HCT116 (cell line): Measurements from ENCODE around the gene IRF4. TPM values are rescaled to one million over a fixed set of nuclear protein-coding genes. Genes with fewer than 3 reads are reported as not detected.

Experiments
- ATAC-seq: fragments of 200-7000 bp; cut with Tn5 transposase; 2 replicates; pipeline ENCODE4 v1.9.1; 2020; ENCODE audit warnings: mild to moderate bottlenecking, moderate library complexity
- BruUV-seq: library from RNA; stranded (reverse); fragments of 400-500 nt; replicated peaks from 2 replicates; lab custom pipeline; 2021; lab: Mats Ljungman, UMichigan
- CTCF ChIA-PET: fragments of 300-600 bp; sonication (Branson Sonifier 250); formaldehyde crosslinking; loops from one replicate; lab custom pipeline; 2021; ENCODE audit warnings: antibody characterized with exemption; lab: Charles Lee
- POLR2A ChIA-PET: fragments of 300-600, 350-600 bp; sonication (Branson Sonifier 250); formaldehyde crosslinking; loops from one replicate; lab custom pipeline; 2021; ENCODE audit warnings: antibody characterized with exemption; lab: Charles Lee
- RAD21 ChIA-PET, 2 experiments: fragments of 300-600 bp; sonication (Branson Sonifier 250); formaldehyde crosslinking; loops; one replicate each; lab custom pipeline; 2023; ENCODE audit warnings: low total read pairs in 2 of 2; ENCODE audit not compliant: uncharacterized antibody in 2 of 2, unreplicated experiment in 2 of 2, low non-redundant PET in 1 of 2; lab: Charles Lee
- DNase-seq: peaks from one replicate; pipeline ENCODE4 v3.0.0-alpha.2; 2010; ENCODE audit warnings: low read depth, low spot score
- H2AFZ ChIP-seq: fragments of 200-600 bp; shearing (Covaris generic), sonication (generic); 2 replicates; pipeline ENCODE4 v1.6.1; 2017; ENCODE audit warnings: low read depth, mixed run types, mixed read lengths, antibody characterized with exemption, low read length; ENCODE audit not compliant: poor library complexity, severe bottlenecking
- H3K27ac ChIP-seq: 2 replicates; pipeline ENCODE4 v1.5.1; 2012; ENCODE audit warnings: low read depth, low read length
- H3K27me3 ChIP-seq: fragments of 200-600 bp; sonication (generic); 2 replicates; pipeline ENCODE4 v1.6.1; 2016; ENCODE audit warnings: mixed run types, low read length, mixed read lengths; ENCODE audit not compliant: insufficient read depth
- H3K36me3 ChIP-seq, 2 experiments: fragments of 200-500 bp in 1 of 2; fragments of 200-600 bp in 1 of 2; sonication (Bioruptor generic) in 1 of 2; sonication (generic) in 1 of 2; 2 replicates each; pipeline versions ENCODE4 v1.5.1 to v1.6.1; 2014 to 2016; ENCODE audit warnings: low read length in 2 of 2, inconsistent platforms in 1 of 2, mixed read lengths in 1 of 2, mixed run types in 1 of 2; ENCODE audit not compliant: insufficient read depth in 2 of 2, control insufficient read depth in 1 of 2
- H3K4me1 ChIP-seq, 2 experiments: fragments of 200-600 bp in 1 of 2; sonication (generic) in 1 of 2; 2 replicates each; pipeline versions ENCODE4 v1.5.1 to v1.6.1; 2012 to 2017; ENCODE audit warnings: low read length in 2 of 2, inconsistent platforms in 1 of 2, mild to moderate bottlenecking in 1 of 2, mixed read lengths in 1 of 2, mixed run types in 1 of 2, moderate library complexity in 1 of 2; ENCODE audit not compliant: insufficient read depth in 2 of 2, control insufficient read depth in 1 of 2
- H3K4me2 ChIP-seq: fragments of 200-600 bp; sonication (generic); 2 replicates; pipeline ENCODE4 v1.6.1; 2017; ENCODE audit warnings: mixed run types, low read length, mixed read lengths
- H3K4me3 ChIP-seq, 2 experiments: fragments of 200-600 bp in 1 of 2; sonication (generic) in 1 of 2; replicated peaks in 1 of 2; 2 replicates each; pipeline ENCODE4 v1.5.1; 2011 to 2016; ENCODE audit warnings: low read length in 2 of 2, control low read depth in 1 of 2, low read depth in 1 of 2, mild to moderate bottlenecking in 1 of 2, mixed read lengths in 1 of 2, mixed run types in 1 of 2
- H3K79me2 ChIP-seq: fragments of 200-600 bp; sonication (generic); 2 replicates; pipeline ENCODE4 v1.6.1; 2017; ENCODE audit warnings: mild to moderate bottlenecking, mixed run types, low read length, moderate library complexity, mixed read lengths; ENCODE audit not compliant: insufficient read depth
- H3K9ac ChIP-seq: fragments of 200-600 bp; sonication (generic); 2 replicates; pipeline ENCODE4 v1.6.1; 2016; ENCODE audit warnings: low read length, mixed read lengths
- H3K9me2 ChIP-seq: fragments of 200-600 bp; sonication (generic), shearing (Covaris generic); 2 replicates; pipeline ENCODE4 v1.6.1; 2017; ENCODE audit warnings: mixed run types, mild to moderate bottlenecking, moderate library complexity; ENCODE audit not compliant: insufficient read depth
- H3K9me3 ChIP-seq, 2 experiments: fragments of 200-500 bp in 1 of 2; fragments of 200-600 bp in 1 of 2; sonication (Bioruptor generic) in 1 of 2; sonication (generic) in 1 of 2; 2 replicates each; pipeline ENCODE4 v1.6.1; 2014 to 2017; ENCODE audit warnings: low read length in 2 of 2, mixed read lengths in 2 of 2, inconsistent platforms in 1 of 2, low read depth in 1 of 2, mild to moderate bottlenecking in 1 of 2, mixed run types in 1 of 2, moderate library complexity in 1 of 2; ENCODE audit not compliant: control insufficient read depth in 1 of 2, insufficient read depth in 1 of 2
- H4K20me1 ChIP-seq: fragments of 200-600 bp; sonication (generic), shearing (Covaris generic); 2 replicates; pipeline ENCODE4 v1.6.1; 2017; ENCODE audit warnings: mixed run types, mild to moderate bottlenecking, moderate library complexity; ENCODE audit not compliant: insufficient read depth
- CEBPB ChIP-seq: IDR thresholded peaks from 2 replicates; pipeline ENCODE4 v1.6.1; 2012; ENCODE audit warnings: low read depth
- ELF1 ChIP-seq: IDR thresholded peaks from 2 replicates; pipeline ENCODE4 v1.6.1; 2012; ENCODE audit warnings: low read depth, borderline replicate concordance
- EZH2 ChIP-seq: fragments of 200-600 bp; sonication (generic); IDR thresholded peaks from 2 replicates; pipeline ENCODE4 v1.6.1; 2017; ENCODE audit warnings: antibody characterized with exemption, mixed run types
- EZH2phosphoT487 ChIP-seq: fragments of 200-600 bp; IDR thresholded peaks from 2 replicates; pipeline ENCODE4 v1.6.1; 2018; ENCODE audit warnings: antibody characterized with exemption, borderline replicate concordance
- MAX ChIP-seq: IDR thresholded peaks from 2 replicates; pipeline ENCODE4 v1.6.1; 2012
- POLR2AphosphoS5 ChIP-seq: IDR thresholded peaks from 2 replicates; pipeline ENCODE4 v1.6.1; 2011; ENCODE audit warnings: mild to moderate bottlenecking, low read depth, low read length, moderate library complexity
- RAD21 ChIP-seq: IDR thresholded peaks from 2 replicates; pipeline ENCODE4 v1.6.1; 2012; ENCODE audit warnings: low read depth, mild to moderate bottlenecking
- SIN3A ChIP-seq: IDR thresholded peaks from 2 replicates; pipeline ENCODE4 v1.6.1; 2012; ENCODE audit warnings: low read depth
- SP1 ChIP-seq: IDR thresholded peaks from 2 replicates; pipeline ENCODE4 v1.6.1; 2012; ENCODE audit warnings: low read depth
- SRF ChIP-seq: IDR thresholded peaks from 2 replicates; pipeline ENCODE4 v1.6.1; 2012; ENCODE audit warnings: low read depth
- YY1 ChIP-seq: IDR thresholded peaks from 2 replicates; pipeline ENCODE4 v1.6.1; 2011; ENCODE audit warnings: low read length, low read depth, moderate library complexity, mild to moderate bottlenecking; ENCODE audit not compliant: insufficient replicate concordance; ENCODE audit errors: extremely low read depth
- ZBTB33 ChIP-seq: IDR thresholded peaks from 2 replicates; pipeline ENCODE4 v1.6.1; 2011; ENCODE audit warnings: mild to moderate bottlenecking, low read length, moderate library complexity; ENCODE audit not compliant: insufficient replicate concordance; ENCODE audit errors: extremely low read depth
- ZFX ChIP-seq: fragments of 450-650 bp; IDR thresholded peaks from 2 replicates; pipeline ENCODE4 v1.6.1; 2017
- intact Hi-C: fragments of 100-400 bp; cut with micrococcal nuclease; formaldehyde crosslinking; loops from 2 replicates; pipeline ENCODE4 v1.10.0; 2022
- total RNA-seq: library from RNA; stranded (reverse); gene quantifications from one replicate; pipeline ENCODE4 v1.2.1, GENCODE V29; 2021; ENCODE audit not compliant: unreplicated experiment

The IRF4 gene
- total RNA-seq, 1 experiment from 2014 or later = 1.2 TPM

- TF ChIP-seq SP1 = peak; percentile 35
Measured at GRCh38 chr6:422433-423054, 31.0 kb downstream of the IRF4 start (continued).

GRCh38 chr6:423055-423798, 31.7 kb downstream of the IRF4 start:
- Histone ChIP-seq H3K4me2 (peak overlapping the region; percentile 29; the same call in 1 of the 2 replicates), H3K79me2 (no peaks in the 10 kb centered on the region), H3K27me3 (no peaks in the 10 kb centered on the region), H3K4me1 (peaks cover 2 to 15% of the 10 kb centered on the region in 2 experiments; a peak in 3 of 4 replicates)
- no TSS peak for BruUV-seq
- RAD21 ChIA-PET = no interaction called here
- TF ChIP-seq MAX (no peak), RAD21 (no peak), SP1 (no peak), SRF (no peak), ZFX (no peak), CEBPB (no peak), ZBTB33 (no peak), SIN3A (no peak), EZH2phosphoT487 (no peak), YY1 (no peak), ELF1 (no peak), POLR2AphosphoS5 (no peak), EZH2 (no peak)
- TF ChIP-seq, all 23 proteins: peak for 0
- POLR2A ChIA-PET = interaction anchor here (0.7 kb wide), 1 partner anchor 15 kb away, joined by 3 read pairs; no protein-coding TSS in a partner anchor
- H3K9me3 ChIP-seq = no peaks in the 10 kb centered on the region
- H2AFZ ChIP-seq = peak overlapping the region; percentile 4
- DNase-seq (no peak), ATAC-seq (0 out of 2 replicates have a peak, but pooled peaks have one; percentile 26)
- CTCF ChIA-PET = interaction anchor here (0.9 kb wide), 1 partner anchor 14 kb away, joined by 4 read pairs; no protein-coding TSS in a partner anchor
- no peaks in the 10 kb centered on the region for H4K20me1 ChIP-seq
- H3K27ac ChIP-seq = no peak overlapping the region
- H3K36me3 ChIP-seq = no peaks in the 10 kb centered on the region
- intact Hi-C loops = no loop called here
- H3K4me3 ChIP-seq = no peak overlapping the region
- H3K9ac ChIP-seq = no peak overlapping the region
- no peaks in the 10 kb centered on the region for H3K9me2 ChIP-seq
